Activated T-cell treated with anti-CD3 and anti-CD28 coated beads, Interleukin-2, amount 50 U/mL, for 48 hours (primary cell): ENCODE measurements around the gene INHA.
A peak's percentile ranks its signal among the peaks of the same experiment; 100 is the strongest.

Experiments
- DNase-seq, 2 experiments: peaks; one replicate each; pipeline ENCODE4 v3.0.0-alpha.2; 2020

The INHA gene

DNA sequence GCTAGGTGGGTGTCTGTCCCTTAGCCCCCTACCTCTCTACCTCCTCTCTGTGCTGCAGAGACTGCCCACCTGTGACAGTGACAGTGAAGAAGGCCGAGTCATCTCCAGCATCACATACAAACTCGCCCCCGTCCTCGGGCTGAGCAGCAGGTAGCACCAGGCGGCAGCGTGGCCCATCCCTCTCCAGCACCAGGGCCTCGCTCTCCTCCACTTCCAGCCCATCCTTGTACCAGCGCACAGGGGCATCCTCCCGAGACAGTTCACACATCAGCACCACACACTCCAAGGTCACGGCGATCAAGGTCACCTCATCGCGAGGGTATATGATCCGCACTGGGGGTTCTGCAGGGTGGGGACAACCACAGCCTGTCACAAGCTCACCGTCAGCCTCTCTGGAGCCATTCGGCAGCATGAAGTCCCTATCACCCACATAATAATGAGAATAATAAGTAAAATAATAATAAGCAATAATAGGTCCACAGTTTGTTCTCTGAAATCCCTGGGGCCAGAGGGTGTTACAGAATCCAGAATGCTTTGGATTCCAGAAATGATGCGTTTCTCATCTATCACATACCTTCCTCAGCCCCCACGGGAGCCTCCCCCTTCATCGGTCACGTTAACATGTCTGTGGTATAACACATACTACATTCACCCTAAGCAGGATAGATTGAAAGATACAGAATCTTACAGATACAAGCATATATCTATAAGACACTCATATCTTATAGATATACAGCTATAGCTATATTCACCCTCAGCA is 12.8 kb upstream of the INHA start:
- DNase-seq = no peak

- peak in 1 of 2 experiments; percentile 32 for DNase-seq
Measured at GRCh38 chr2:219560037-219560892, 11.8 kb upstream of the INHA start.

GRCh38 chr2:219560893-219561178 is 11.3 kb upstream of the INHA start:
- no peak for DNase-seq

DNA sequence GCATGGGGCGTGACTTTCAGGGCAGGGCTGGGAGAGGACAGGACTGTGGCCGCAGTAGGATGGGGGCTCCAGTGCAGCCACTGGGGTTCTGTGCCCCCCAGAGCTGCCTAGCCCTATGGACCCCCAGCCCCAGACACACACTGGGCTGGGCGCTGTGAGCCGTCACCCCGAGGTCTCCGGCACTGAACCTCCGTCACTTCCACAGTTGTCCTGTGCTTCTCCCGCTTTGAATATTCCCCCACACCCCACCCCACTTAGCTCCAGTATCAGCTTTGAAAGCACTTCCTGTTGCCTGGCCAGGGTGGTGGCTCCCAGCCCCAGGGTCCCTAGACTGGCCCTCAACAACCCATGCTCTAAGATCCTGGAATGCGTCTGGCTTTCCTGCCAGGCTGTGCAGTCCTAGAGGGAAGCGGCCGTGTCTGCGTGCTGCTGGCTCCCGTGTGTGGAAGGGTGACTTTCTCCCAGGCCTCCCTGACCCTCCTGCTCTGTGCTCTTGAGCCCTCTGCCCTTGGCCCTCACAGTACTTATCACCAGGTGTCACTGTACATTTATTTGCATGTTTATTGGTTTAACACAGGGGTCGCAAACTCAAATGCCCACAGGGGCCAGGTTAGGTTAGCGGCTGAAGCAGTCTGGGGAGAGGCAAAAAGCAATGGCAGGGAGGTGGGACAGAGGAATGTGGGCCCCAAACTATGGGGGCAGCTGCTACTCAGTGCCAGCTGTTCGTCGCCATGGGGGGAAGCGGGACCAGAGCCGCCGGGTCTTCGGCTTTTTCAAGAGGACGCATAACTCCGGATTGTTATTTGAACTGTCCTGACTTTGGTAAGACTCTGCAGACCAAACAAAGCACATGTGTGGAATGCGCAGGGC is 10.7 kb upstream of the INHA start:
- DNase-seq = no peak

- DNase-seq = no peak
Measured at GRCh38 chr2:219562049-219563020, 9.8 kb upstream of the INHA start.

- DNase-seq = no peak
Measured at GRCh38 chr2:219563271-219563928, 8.7 kb upstream of the INHA start.

DNA sequence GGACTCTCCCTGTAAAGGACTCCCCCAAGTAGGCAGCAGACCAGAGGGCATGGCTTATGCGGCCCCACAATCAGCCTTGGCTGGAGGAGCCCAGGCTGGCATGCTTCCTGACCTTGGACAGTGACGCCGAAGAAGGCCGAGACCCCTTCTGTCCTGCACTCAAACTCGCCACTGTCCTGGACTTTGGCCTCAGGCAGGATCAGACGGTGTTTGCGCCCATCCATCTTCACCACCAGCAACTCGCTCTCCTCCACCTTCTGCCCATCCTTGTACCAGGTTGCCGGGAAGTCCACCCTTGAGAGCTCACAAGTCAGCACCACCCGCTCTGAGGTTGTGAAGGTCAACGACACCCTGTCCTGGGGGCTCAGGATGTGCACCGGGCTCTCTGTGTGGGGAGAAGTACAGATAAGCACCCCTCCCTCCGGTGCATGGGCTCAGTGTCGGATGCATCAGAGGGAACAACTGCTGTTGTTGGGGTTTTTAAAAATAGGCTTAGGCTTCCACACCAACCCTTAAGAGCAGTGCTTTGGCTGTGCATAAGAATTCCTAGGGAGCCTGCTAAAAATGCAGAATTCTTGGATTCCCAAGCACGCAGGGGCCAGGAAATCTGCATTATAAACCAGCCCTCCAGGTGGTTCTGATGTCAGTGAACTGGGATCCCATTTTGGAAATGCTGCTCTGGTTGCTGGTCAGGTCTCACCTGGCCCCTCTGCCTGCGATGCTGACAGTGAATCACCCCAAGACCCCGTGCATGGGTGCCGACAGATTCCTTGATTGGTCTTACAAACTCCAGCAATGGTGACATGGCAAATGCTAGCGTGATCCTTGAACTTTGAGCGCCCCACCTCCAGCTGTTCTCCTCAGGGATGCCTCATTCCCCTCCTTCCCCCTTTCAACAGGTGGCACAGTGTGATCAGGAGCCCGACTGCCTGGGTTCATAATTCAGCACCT is 6.7 kb upstream of the INHA start:
- DNase-seq = no peak

DNA sequence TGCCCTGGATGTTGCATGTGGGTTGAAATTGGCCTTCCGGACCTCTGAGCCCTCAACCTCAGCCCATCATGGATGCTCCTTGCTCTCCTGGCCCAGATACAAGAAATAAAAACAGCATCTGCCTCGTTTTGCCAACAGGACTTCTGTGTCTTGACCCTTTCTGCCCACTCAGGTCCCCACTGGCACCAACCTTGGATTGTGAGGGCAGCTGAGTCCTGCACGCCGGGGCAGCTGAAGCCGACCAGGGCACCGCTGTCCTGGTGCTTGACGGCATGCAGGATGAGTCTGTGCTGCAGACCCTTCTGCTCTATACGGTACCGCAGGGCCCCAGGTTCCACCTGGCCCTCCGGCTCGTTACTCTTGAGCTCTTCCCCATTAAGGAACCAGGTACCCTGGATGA is 5.5 kb upstream of the INHA start:
- no peak for DNase-seq

GRCh38 chr2:219567131-219567530 is 5.0 kb upstream of the INHA start:
- DNase-seq = no peak

DNA sequence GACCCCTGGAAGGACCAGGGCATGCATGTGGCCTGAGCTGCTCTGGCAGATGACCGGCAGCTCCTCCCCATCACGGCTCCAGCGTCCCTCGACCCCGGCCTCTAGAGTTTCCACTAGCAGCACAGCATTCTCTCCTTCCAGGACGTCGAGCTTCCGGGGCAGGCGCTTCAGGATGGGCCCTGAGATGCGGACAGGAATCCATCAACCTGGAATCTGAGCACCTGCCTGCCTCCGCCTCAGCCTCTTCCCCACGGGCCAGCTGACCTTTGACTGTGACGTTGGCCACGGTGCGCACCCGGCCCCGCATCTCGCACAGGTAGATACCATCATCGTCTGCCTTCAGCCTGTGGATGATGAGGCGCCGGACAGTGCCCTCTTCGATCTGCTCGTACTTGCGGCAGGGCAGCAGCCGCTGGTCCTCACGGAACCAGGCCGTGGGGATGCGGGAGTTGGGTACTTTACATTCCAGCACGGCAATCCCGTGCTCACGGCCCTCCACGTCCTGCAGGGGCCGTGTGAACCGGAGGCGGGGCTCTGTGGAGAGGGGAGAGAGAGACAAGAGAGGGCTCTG is 4.2 kb upstream of the INHA start:
- no peak for DNase-seq

GRCh38 chr2:219569041-219569440 is 3.1 kb upstream of the INHA start:
- DNase-seq = no peak

DNA sequence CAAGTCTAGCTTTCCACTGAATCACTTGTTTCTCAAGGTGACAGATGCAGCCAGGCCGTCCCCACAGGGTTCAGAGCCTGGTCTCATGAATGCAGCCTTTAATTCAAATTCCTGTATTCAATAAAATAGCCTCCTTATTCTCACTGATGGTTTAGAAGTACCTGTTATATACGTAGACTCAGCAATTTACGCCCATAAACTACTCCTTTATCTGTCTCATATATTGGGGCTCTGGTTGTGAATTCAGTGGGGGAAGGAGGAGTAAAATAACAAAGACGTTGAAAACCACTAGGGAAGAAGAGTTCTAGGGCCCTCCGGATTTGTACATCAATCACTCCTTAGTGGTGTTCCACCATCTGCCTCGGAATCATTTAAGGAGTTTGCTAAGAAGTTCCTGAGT is 2.5 kb upstream of the INHA start:
- no peak for DNase-seq

DNA sequence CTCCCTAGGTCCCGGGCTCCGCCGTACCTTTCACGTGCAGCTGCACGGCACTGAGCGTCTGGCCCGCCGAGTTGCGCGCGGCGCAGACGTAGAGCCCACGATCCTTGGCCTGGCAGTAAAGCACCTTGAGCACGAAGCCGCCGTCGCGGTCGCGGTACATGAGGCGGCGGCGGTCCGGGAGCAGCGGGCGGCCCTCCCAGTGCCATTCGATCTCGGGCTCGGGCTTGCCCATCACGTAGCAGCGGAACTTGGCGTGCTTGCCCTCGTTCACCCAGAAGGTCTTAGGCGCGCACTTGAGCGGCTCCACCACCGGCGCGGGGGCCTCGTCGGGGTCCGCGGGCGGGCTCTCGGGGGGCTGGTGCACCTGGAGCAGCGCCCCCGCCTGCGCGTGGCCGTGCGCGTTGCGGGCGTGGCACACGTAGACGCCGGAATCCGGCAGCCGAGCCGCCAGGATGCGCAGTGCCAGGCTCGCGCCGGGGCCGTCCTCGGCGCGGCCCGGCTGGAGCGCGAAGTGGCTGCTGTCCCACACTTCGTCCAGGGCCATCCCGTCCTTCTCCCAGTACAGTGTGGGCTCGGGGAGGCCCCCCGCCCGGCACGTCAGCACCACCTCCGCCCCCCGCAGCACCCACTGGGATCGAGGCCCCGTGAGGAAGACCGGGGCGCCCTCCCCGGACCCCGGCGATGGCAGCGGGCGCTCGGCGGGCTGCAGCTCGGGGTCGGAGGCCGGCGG is 1.8 kb upstream of the INHA start:
- DNase-seq = peak; percentile 27 to 39

DNA sequence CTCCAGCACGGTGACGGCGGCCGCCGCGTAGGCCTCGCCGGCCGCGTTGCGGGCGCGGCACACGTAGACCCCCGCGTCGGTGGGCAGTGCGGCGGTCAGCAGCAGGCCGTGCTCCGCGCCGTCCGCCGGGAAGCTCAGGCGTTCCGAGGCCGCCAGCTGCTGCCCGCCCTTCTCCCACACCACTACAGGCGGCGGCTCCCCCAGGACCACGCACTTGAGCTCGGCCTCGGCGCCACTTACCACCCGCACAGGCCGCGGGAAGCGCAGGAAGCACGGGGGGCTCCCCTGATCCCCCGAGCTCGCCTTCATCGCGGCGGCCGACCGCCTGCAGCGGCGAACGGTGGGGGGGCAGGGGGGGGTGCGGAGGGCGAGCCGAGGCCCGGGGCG is 1.2 kb upstream of the INHA start:
- no peak for DNase-seq

GRCh38 chr2:219571311-219572236 is 536 bp upstream of the INHA start, which contains the start of gene OBSL1:
Gene OBSL1 (minus strand): TSS chr2:219571539. CDS start chr2:219571232, 307 bp downstream.
- DNase-seq = peak; percentile 25 to 31

DNA sequence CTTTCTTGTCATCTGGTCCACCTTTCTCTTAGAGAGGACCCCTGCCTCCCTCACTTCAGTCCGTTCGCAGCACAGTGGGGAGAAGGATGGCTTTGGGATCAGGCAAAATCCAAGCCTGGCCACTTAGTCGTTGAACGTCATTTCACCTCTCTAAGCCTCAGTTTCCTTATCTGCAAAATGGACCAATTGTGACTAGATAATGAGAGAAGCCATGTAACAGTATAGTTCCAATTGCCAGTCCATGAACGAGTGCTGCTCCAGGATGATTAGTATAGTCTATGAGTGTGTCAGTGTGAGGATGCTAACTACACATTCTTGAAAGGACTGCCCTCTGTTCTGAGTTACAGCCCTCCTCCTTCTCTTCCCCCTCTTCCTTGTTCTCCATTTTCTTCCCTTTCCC is 1.1 kb downstream of the INHA start:
- no peak for DNase-seq

GRCh38 chr2:219574484-219575311 is 2.6 kb downstream of the INHA start:
- no peak for DNase-seq
